Body of pancreas (tissue), 4 donors: ENCODE data around the gene FAM177A1. TPM values are rescaled to one million over a fixed set of nuclear protein-coding genes. Genes with fewer than 3 reads are reported as not detected.

ENCODE experiments used
- ATAC-seq: fragments of 150-250 bp; one replicate; pipeline ENCODE4 v1.9.1; 2016
- DNase-seq, 4 donors: peaks; one replicate each; pipeline ENCODE4 v3.0.0-alpha.2; 2019
- H3K27ac ChIP-seq, 4 donors: fragments of 200-600 bp; sonication (generic); 1 replicate in 3 of 4; 2 replicates in 1 of 4; pipeline versions ENCODE4 v1.5.1 to v1.6.1; 2016 to 2019; ENCODE audit warnings: mild to moderate bottlenecking in 1 of 4, mixed read lengths in 1 of 4, moderate library complexity in 1 of 4
- H3K27me3 ChIP-seq, 2 donors: fragments of 200-600 bp; sonication (generic); one replicate each; pipeline ENCODE4 v1.6.0; 2016; ENCODE audit warnings: mild to moderate bottlenecking in 1 of 2
- H3K36me3 ChIP-seq, 2 donors: fragments of 200-600 bp; sonication (generic); replicated peaks in 1 of 2; 2 replicates each; pipeline ENCODE4 v1.5.1; 2016; ENCODE audit warnings: low read depth in 2 of 2; ENCODE audit not compliant: insufficient read depth in 1 of 2
- H3K4me1 ChIP-seq: fragments of 200-600 bp; sonication (generic); one replicate; pipeline ENCODE4 v1.6.0; 2016
- H3K4me3 ChIP-seq, 2 donors: fragments of 200-600 bp; sonication (generic); 1 replicate in 1 of 2; 2 replicates in 1 of 2; pipeline ENCODE4 v1.5.1; 2016 to 2019
- H3K9me3 ChIP-seq, 3 donors: fragments of 200-600 bp; sonication (generic); 1 replicate in 2 of 3; 2 replicates in 1 of 3; pipeline ENCODE4 v1.5.1; 2016
- POLR2A ChIP-seq, 3 donors: fragments of 450-650 bp; IDR thresholded peaks; one replicate each; pipeline ENCODE4 v1.6.1; 2016; ENCODE audit warnings: antibody characterized with exemption in 3 of 3, mild to moderate bottlenecking in 2 of 3
- WGBS, 2 donors: methylation state at CpG; one replicate each; pipeline ENCODE4 v1.1.5; 2017; 5-methylcytosine and 5-hydroxymethylcytosine counted together
- intact Hi-C: fragments of 100-400 bp; cut with DNase I; formaldehyde crosslinking; loops from one replicate; pipeline ENCODE4 v1.15.1; 2023
- total RNA-seq, 2 donors: library from RNA; depleted of rRNA; stranded (reverse); fragments of >200 nt; gene quantifications; one replicate each; pipeline ENCODE4 v1.1.0, GENCODE V29; 2016
- TF ChIP-seq, protein P1 (sequence below), 7 experiments: fragments of 450-650 bp in 4 of 7; fragments of 200-600 bp in 3 of 7; sonication (generic) in 3 of 7; IDR thresholded peaks; one replicate each; pipeline ENCODE4 v1.5.1; 2016 to 2019; ENCODE audit warnings: antibody characterized with exemption in 7 of 7

Gene FAM177A1
- total RNA-seq, 2 donors from 2014 or later = 11.5 to 22.3 TPM

GRCh38 chr14:35004839-35005238 lies 41.2 kb upstream of the FAM177A1 start:
- H3K27ac ChIP-seq = no peak overlapping the region
- no peak for ATAC-seq
- 96 to 100% methylated on average over 1 of the region's 1 CpG for WGBS, 2 donors

GRCh38 chr14:35016568-35016967 lies 29.5 kb upstream of the FAM177A1 start:
- Histone ChIP-seq H3K27ac (no peak overlapping the region), H3K4me1 (no peaks in the 10 kb centered on the region), H3K4me3 (no peak overlapping the region), H3K27me3 (no peaks in the 10 kb centered on the region), H3K36me3 (peaks cover 26 to 47% of the 10 kb centered on the region in 2 donors), H3K9me3 (no peaks in the 10 kb centered on the region)
- ATAC-seq (no peak), DNase-seq (no peak)
- intact Hi-C loops = no loop called here
- WGBS, 2 donors = 100% methylated on average over 1 of the region's 1 CpG; no CpG with 5 or more reads in 1 of the 2 donors
- TF ChIP-seq POLR2A (IDR thresholded peaks at IDR 0.05) = no peak
- TF ChIP-seq, protein P1, sequence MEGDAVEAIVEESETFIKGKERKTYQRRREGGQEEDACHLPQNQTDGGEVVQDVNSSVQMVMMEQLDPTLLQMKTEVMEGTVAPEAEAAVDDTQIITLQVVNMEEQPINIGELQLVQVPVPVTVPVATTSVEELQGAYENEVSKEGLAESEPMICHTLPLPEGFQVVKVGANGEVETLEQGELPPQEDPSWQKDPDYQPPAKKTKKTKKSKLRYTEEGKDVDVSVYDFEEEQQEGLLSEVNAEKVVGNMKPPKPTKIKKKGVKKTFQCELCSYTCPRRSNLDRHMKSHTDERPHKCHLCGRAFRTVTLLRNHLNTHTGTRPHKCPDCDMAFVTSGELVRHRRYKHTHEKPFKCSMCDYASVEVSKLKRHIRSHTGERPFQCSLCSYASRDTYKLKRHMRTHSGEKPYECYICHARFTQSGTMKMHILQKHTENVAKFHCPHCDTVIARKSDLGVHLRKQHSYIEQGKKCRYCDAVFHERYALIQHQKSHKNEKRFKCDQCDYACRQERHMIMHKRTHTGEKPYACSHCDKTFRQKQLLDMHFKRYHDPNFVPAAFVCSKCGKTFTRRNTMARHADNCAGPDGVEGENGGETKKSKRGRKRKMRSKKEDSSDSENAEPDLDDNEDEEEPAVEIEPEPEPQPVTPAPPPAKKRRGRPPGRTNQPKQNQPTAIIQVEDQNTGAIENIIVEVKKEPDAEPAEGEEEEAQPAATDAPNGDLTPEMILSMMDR (IDR thresholded peaks at IDR 0.05) = no peak

More at GRCh38 chr14:35004839-35005238, 41.2 kb upstream of the FAM177A1 start:
- Histone ChIP-seq H3K4me3 (no peak overlapping the region), H3K36me3 (peaks cover 0 to 8% of the 10 kb centered on the region in 2 donors), H3K27me3 (no peaks in the 10 kb centered on the region), H3K9me3 (no peaks in the 10 kb centered on the region), H3K4me1 (no peaks in the 10 kb centered on the region)
- DNase-seq = no peak
- intact Hi-C loops = no loop called here
- TF ChIP-seq, protein P1 (IDR thresholded peaks at IDR 0.05) = no peak
- TF ChIP-seq POLR2A (IDR thresholded peaks at IDR 0.05) = no peak

GRCh38 chr14:35020713-35021112 lies 25.4 kb upstream of the FAM177A1 start:
- DNase-seq (no peak), ATAC-seq (no peak)
- Histone ChIP-seq H3K4me1 (no peaks in the 10 kb centered on the region), H3K27ac (no peak overlapping the region), H3K36me3 (peaks cover 28 to 36% of the 10 kb centered on the region in 2 donors), H3K9me3 (no peaks in the 10 kb centered on the region), H3K27me3 (no peaks in the 10 kb centered on the region), H3K4me3 (no peak overlapping the region)
- intact Hi-C loops = no loop called here
- TF ChIP-seq POLR2A (IDR thresholded peaks at IDR 0.05) = no peak
- TF ChIP-seq, protein P1 (IDR thresholded peaks at IDR 0.05) = no peak
- WGBS, 2 donors = 75% methylated on average over 4 of the region's 4 CpGs

DNA sequence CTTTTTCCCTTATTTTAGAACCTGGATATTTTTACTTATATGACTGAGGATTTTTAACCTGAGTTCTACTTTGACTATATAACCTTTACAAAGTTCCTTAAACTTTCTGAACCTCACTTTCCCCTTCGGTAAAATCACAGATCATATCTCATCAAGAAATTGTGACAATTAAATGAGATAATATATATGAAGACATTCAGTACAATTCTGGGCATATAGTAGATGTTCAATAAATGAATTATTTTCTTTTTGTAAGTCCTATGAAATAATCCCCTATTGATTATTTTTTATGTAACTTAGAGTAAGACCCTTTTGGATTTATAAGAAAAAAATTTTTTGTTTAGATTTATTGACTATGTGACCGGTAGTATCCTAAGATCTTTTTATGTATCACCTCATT lies 17.6 kb upstream of the FAM177A1 start:
- TF ChIP-seq POLR2A (IDR thresholded peaks at IDR 0.05) = no peak
- TF ChIP-seq, protein P1 (IDR thresholded peaks at IDR 0.05) = no peak
- no peak for DNase-seq
- intact Hi-C loops = no loop called here
- Histone ChIP-seq H3K27me3 (no peaks in the 10 kb centered on the region), H3K27ac (no peak overlapping the region), H3K4me3 (no peak overlapping the region), H3K36me3 (peaks cover 7 to 27% of the 10 kb centered on the region in 2 donors), H3K4me1 (no peaks in the 10 kb centered on the region), H3K9me3 (no peaks in the 10 kb centered on the region)
- WGBS, 2 donors = 95% methylated on average over 2 of the region's 2 CpGs
- no peak for ATAC-seq

- WGBS, 2 donors = 96 to 100% methylated on average over 2 of the region's 2 CpGs
- DNase-seq = no peak
Measured at GRCh38 chr14:35032562-35032961, 13.5 kb upstream of the FAM177A1 start.

More at GRCh38 chr14:35032562-35032961, 13.5 kb upstream of the FAM177A1 start:
- Histone ChIP-seq H3K4me3 (no peak overlapping the region), H3K4me1 (no peaks in the 10 kb centered on the region), H3K36me3 (peaks cover 4 to 15% of the 10 kb centered on the region in 2 donors), H3K27ac (no peak overlapping the region), H3K9me3 (no peaks in the 10 kb centered on the region), H3K27me3 (no peaks in the 10 kb centered on the region)
- ATAC-seq = no peak
- TF ChIP-seq POLR2A (IDR thresholded peaks at IDR 0.05) = no peak
- TF ChIP-seq, protein P1 (IDR thresholded peaks at IDR 0.05) = no peak
- intact Hi-C loops = no loop called here
